ENCODE measurements around the gene KRTAP5-4. TPM values are rescaled to one million over a fixed set of nuclear protein-coding genes. Genes with fewer than 3 reads are reported as not detected.

Gene KRTAP5-4
- total RNA-seq, 1 donor from 2014 or later: not detected

DNA sequence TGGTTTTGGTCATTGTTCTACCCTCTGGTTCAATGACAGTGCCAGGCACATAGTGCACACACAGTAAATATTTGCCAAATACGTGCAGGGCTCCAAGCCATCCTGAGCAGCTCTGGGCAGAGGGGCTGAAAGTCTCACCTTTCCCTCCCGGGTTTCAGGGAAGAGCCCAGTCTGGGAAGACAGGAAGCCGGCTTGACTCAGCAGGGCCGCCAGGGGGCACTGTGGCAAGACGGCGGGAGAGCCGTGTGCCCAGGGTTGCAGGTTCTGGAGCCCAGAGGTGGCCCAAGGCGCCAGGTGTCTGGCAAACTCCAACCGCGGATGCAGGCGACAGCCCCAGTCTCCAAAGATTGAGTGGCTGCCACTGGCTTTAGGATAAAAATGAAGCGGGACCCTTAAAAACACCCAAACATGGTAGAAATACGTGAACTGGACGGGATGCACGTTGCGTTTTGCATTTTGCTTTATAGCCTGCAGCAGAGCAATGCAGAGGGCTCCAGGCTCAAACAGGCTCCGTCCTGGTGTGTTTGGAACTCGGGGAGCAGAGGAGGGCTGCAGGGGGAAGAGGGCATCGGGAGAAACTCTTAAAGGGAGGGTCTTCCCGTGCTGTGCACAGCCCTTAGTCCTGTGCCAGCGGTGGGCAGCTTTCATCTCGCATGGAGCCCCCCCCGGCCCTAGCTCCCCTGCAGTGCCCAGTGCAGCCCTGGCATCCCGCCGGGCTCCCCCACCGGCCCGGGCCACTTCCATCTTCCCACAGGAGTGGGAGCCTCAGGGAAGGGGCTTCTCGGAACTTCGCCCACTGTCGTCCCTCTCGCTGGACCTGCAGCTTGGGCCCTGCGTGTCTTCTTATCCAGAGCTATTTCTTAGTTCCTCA, 18.4 kb upstream of the KRTAP5-4 start:
- TF ChIP-seq, protein P1, sequence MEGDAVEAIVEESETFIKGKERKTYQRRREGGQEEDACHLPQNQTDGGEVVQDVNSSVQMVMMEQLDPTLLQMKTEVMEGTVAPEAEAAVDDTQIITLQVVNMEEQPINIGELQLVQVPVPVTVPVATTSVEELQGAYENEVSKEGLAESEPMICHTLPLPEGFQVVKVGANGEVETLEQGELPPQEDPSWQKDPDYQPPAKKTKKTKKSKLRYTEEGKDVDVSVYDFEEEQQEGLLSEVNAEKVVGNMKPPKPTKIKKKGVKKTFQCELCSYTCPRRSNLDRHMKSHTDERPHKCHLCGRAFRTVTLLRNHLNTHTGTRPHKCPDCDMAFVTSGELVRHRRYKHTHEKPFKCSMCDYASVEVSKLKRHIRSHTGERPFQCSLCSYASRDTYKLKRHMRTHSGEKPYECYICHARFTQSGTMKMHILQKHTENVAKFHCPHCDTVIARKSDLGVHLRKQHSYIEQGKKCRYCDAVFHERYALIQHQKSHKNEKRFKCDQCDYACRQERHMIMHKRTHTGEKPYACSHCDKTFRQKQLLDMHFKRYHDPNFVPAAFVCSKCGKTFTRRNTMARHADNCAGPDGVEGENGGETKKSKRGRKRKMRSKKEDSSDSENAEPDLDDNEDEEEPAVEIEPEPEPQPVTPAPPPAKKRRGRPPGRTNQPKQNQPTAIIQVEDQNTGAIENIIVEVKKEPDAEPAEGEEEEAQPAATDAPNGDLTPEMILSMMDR (conservative IDR thresholded peaks at IDR 0.05): peak; percentile 91
- peaks cover 25% of the 10 kb centered on the region for H3K27me3 Mint-ChIP-seq
- no peak overlapping the region for H3K27ac Mint-ChIP-seq

DNA sequence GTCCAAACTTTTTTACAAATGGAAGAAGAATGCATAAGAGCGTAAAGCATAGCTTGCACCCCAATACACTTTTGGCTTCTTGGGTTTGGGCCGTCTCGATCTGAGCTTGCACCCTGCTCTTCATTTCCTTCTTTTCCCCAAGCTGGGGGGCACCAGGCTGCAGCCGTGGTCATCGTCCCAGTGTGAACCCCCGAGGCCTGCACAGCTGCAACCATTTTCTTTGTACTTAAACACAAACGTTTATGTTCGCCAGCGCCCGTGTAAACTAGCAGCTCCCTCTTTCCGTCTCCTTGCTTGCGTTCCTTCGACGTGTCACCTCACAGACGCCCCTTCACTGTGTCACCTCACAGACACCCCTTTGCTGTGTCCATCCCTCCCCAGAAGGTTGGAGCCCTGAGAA, 17.7 kb upstream of the KRTAP5-4 start:
- H3K4me1 Mint-ChIP-seq (ENCODE audit: unreplicated experiment): peaks cover 10% of the 10 kb centered on the region
- no peaks in the 10 kb centered on the region for H3K36me3 Mint-ChIP-seq
- no peak overlapping the region for H3K27ac Mint-ChIP-seq
- H3K27me3 Mint-ChIP-seq: peaks cover 28% of the 10 kb centered on the region
- H3K4me3 Mint-ChIP-seq: no peak overlapping the region
- TF ChIP-seq, protein P1 (conservative IDR thresholded peaks at IDR 0.05): no peak
- no peak for DNase-seq (ENCODE audit: extremely low spot score, unreplicated experiment)
- no peaks in the 10 kb centered on the region for H3K9me3 Mint-ChIP-seq

More for the DNA sequence above, 18.4 kb upstream of the KRTAP5-4 start:
- H3K4me1 Mint-ChIP-seq (ENCODE audit: unreplicated experiment): peaks cover 10% of the 10 kb centered on the region
- H3K4me3 Mint-ChIP-seq: no peak overlapping the region
- no peak for DNase-seq (ENCODE audit: extremely low spot score, unreplicated experiment)
- H3K36me3 Mint-ChIP-seq: no peaks in the 10 kb centered on the region
- H3K9me3 Mint-ChIP-seq: no peaks in the 10 kb centered on the region

DNA sequence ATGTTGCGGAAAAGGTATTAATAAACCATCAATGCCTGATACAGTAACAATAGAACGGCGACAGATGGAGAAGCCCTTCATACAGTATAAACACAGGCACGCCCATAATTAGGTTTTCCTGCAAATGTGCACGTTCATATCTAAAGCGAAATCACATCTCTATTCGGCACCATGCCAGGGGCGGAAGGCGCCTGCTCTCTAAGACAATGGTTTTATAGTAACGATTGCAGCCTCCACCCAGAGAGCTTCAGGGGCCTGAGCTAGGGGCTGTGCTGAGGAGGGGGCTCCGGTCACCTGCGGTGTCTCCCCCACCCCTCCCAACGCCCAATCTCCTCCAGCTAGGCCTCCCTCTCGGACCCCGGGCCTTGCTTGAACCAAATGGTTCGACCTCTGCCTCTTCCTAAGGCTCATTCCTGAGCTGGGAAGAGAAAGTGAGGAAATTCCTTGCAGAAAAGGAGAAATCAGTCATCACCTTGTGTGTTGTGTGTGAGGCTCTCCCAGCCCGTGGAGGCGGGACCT, 17.2 kb upstream of the KRTAP5-4 start:
- TF ChIP-seq, protein P1 (conservative IDR thresholded peaks at IDR 0.05): no peak
- H3K4me1 Mint-ChIP-seq (ENCODE audit: unreplicated experiment): peaks cover 10% of the 10 kb centered on the region
- H3K36me3 Mint-ChIP-seq: no peaks in the 10 kb centered on the region
- no peaks in the 10 kb centered on the region for H3K9me3 Mint-ChIP-seq
- no peak overlapping the region for H3K4me3 Mint-ChIP-seq
- DNase-seq (ENCODE audit: extremely low spot score, unreplicated experiment): no peak
- H3K27me3 Mint-ChIP-seq: peaks cover 27% of the 10 kb centered on the region
- no peak overlapping the region for H3K27ac Mint-ChIP-seq

DNA sequence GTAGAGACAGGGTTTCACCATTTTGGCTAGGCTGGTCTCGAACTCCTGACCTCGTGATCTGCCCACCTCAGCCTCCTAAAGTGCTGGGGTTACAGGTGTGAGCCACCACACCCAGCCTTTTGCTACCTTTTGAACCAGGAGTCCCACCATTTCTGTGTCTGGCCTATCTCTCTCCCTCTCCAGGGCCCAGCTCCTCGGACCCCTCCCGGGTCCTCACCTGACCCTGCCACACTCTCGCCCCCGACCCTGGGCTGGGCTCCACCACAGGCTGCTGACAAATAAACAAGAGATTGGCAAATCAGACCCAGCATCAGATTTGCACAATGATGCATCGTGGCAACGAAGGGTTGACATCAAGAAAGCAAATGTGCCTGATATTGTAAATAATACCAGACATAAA, 16.4 kb upstream of the KRTAP5-4 start:
- no peak for DNase-seq (ENCODE audit: extremely low spot score, unreplicated experiment)
- Mint-ChIP-seq H3K4me3 (no peak overlapping the region), H3K27me3 (peaks cover 27% of the 10 kb centered on the region), H3K4me1 (ENCODE audit: unreplicated experiment) (peaks cover 10% of the 10 kb centered on the region), H3K36me3 (no peaks in the 10 kb centered on the region), H3K9me3 (no peaks in the 10 kb centered on the region), H3K27ac (no peak overlapping the region)
- TF ChIP-seq, protein P1 (conservative IDR thresholded peaks at IDR 0.05): no peak

DNA sequence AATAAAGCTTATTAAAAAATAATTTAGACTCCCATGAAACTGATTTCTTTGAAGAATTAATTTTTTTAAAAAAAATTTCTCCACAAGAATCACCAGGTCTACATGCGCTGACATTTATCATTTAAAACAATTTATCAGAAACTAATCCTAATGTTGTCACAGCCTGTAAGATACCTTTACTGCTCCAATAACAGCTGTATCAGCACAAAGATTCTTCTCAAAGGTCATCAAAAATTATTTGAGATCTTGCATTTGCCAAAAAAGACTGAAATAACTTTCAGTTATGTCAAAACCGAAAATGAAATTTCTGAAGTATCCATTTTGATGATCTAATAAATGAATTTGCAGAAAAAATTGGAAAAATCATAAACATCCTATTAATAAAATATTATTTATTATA, 15.7 kb upstream of the KRTAP5-4 start:
- Mint-ChIP-seq H3K36me3 (no peaks in the 10 kb centered on the region), H3K4me1 (ENCODE audit: unreplicated experiment) (peaks cover 13% of the 10 kb centered on the region), H3K4me3 (no peak overlapping the region), H3K9me3 (no peaks in the 10 kb centered on the region), H3K27me3 (peaks cover 31% of the 10 kb centered on the region), H3K27ac (no peak overlapping the region)
- TF ChIP-seq, protein P1 (conservative IDR thresholded peaks at IDR 0.05): no peak
- no peak for DNase-seq (ENCODE audit: extremely low spot score, unreplicated experiment)

All from type B pancreatic cell (in vitro differentiated cells).